Liver (tissue), 9 donors: ENCODE data around the gene ENTHD1. TPM values are rescaled to one million over a fixed set of nuclear protein-coding genes. Genes with fewer than 3 reads are reported as not detected.

Experiments used
- DNase-seq: peaks from one replicate; pipeline ENCODE4 v3.0.0-alpha.2; 2017; ENCODE audit warnings: low spot score
- H3K27ac ChIP-seq, 2 donors: one replicate each; pipeline ENCODE4 v1.7.0; 2013; ENCODE audit warnings: inconsistent platforms in 2 of 2, low read length in 2 of 2, control low read depth in 1 of 2, low read depth in 1 of 2, mild to moderate bottlenecking in 1 of 2
- H3K27me3 ChIP-seq, 4 donors: one replicate each; pipeline versions ENCODE4 v1.6.1 to v1.7.0; 2013; ENCODE audit warnings: low read length in 3 of 4, inconsistent platforms in 1 of 4, mild to moderate bottlenecking in 1 of 4, moderate library complexity in 1 of 4; ENCODE audit not compliant: control insufficient read depth in 4 of 4, insufficient read depth in 4 of 4
- H3K36me3 ChIP-seq, 4 donors: one replicate each; pipeline versions ENCODE4 v1.6.1 to v1.7.0; 2013; ENCODE audit warnings: low read length in 3 of 4, mild to moderate bottlenecking in 3 of 4, low read depth in 1 of 4, moderate library complexity in 1 of 4; ENCODE audit not compliant: control insufficient read depth in 4 of 4, insufficient read depth in 3 of 4
- H3K4me1 ChIP-seq, 4 donors: one replicate each; pipeline versions ENCODE4 v1.6.1 to v1.7.0; 2013; ENCODE audit warnings: low read length in 3 of 4, mild to moderate bottlenecking in 3 of 4, moderate library complexity in 1 of 4; ENCODE audit not compliant: control insufficient read depth in 4 of 4, insufficient read depth in 4 of 4
- H3K4me3 ChIP-seq, 3 donors: one replicate each; pipeline versions ENCODE4 v1.6.1 to v1.7.0; 2013; ENCODE audit warnings: low read length in 3 of 3, control low read depth in 1 of 3, low read depth in 1 of 3, mild to moderate bottlenecking in 1 of 3
- H3K9ac ChIP-seq, 2 donors: one replicate each; pipeline ENCODE4 v1.7.0; 2013; ENCODE audit warnings: low read length in 2 of 2, mild to moderate bottlenecking in 2 of 2, moderate library complexity in 2 of 2, control low read depth in 1 of 2, low read depth in 1 of 2
- H3K9me3 ChIP-seq, 4 donors: one replicate each; pipeline versions ENCODE4 v1.6.1 to v1.7.0; 2013; ENCODE audit warnings: low read length in 3 of 4; ENCODE audit not compliant: control insufficient read depth in 4 of 4
- ATF3 ChIP-seq: IDR thresholded peaks from 2 replicates; pipeline ENCODE4 v1.6.1; 2016; ENCODE audit warnings: antibody characterized with exemption
- CTCF ChIP-seq: fragments of 150-350 bp; IDR thresholded peaks from 2 replicates; pipeline ENCODE4 v1.5.1; 2017; ENCODE audit warnings: improper control_type of control experiment, low read depth, low read length; ENCODE audit not compliant: missing input control
- FOXA1 ChIP-seq: IDR thresholded peaks from 2 replicates; pipeline ENCODE4 v1.6.1; 2016; ENCODE audit warnings: antibody characterized with exemption
- FOXA2 ChIP-seq: IDR thresholded peaks from 2 replicates; pipeline ENCODE4 v1.6.1; 2016; ENCODE audit warnings: antibody characterized with exemption
- GABPA ChIP-seq, 2 donors: IDR thresholded peaks in 1 of 2; conservative IDR thresholded peaks in 1 of 2; 2 replicates each; pipeline ENCODE4 v1.6.1; 2016; ENCODE audit warnings: antibody characterized with exemption in 2 of 2, mild to moderate bottlenecking in 1 of 2, moderate library complexity in 1 of 2
- HNF4A ChIP-seq, 2 donors: conservative IDR thresholded peaks; 2 replicates each; pipeline ENCODE4 v1.6.1; 2016; ENCODE audit warnings: antibody characterized with exemption in 2 of 2, mild to moderate bottlenecking in 2 of 2
- JUND ChIP-seq, 2 donors: IDR thresholded peaks; 2 replicates each; pipeline ENCODE4 v1.6.1; 2016; ENCODE audit warnings: antibody characterized with exemption in 2 of 2
- NR2F2 ChIP-seq: IDR thresholded peaks from 2 replicates; pipeline ENCODE4 v1.6.1; 2016; ENCODE audit warnings: antibody characterized with exemption
- REST ChIP-seq: IDR thresholded peaks from 2 replicates; pipeline ENCODE4 v1.6.1; 2016; ENCODE audit warnings: antibody characterized with exemption, mild to moderate bottlenecking
- RXRA ChIP-seq, 2 donors: IDR thresholded peaks; 2 replicates each; pipeline ENCODE4 v1.6.1; 2017 to 2018; ENCODE audit warnings: antibody characterized with exemption in 2 of 2, mild to moderate bottlenecking in 1 of 2
- SP1 ChIP-seq: IDR thresholded peaks from 2 replicates; pipeline ENCODE4 v1.6.1; 2018; ENCODE audit warnings: antibody characterized with exemption, mild to moderate bottlenecking
- TAF1 ChIP-seq: conservative IDR thresholded peaks from 2 replicates; pipeline ENCODE4 v1.6.1; 2016; ENCODE audit warnings: antibody characterized with exemption, mild to moderate bottlenecking
- ZBTB33 ChIP-seq: IDR thresholded peaks from 2 replicates; pipeline ENCODE4 v1.6.1; 2016; ENCODE audit warnings: antibody characterized with exemption
- WGBS: extraction: QIAGEN DNeasy Blood & Tissue Kit; methylation state at CpG from one replicate; pipeline ENCODE4 v1.1.7; 2013; 5-methylcytosine and 5-hydroxymethylcytosine counted together
- polyA plus RNA-seq, 2 donors: library from polyadenylated mRNA; stranded (reverse) in 1 of 2; unstranded in 1 of 2; fragments of 200-250 nt in 1 of 2; fragments of >200 nt in 1 of 2; fragmentation: Nextera tagmentation in 1 of 2; extraction: Ambion mirVana in 1 of 2; gene quantifications; one replicate each; pipeline versions ENCODE4 v1.2.1 to v1.2.3, GENCODE V29; 2013 to 2015
- total RNA-seq, 2 donors: library from RNA; depleted of rRNA; stranded (reverse); fragments of >200 nt; gene quantifications; one replicate each; pipeline ENCODE4 v1.2.3, GENCODE V29; 2014
- donor health status: healthy.
- donor health status: healthy.
- donor health status: healthy.
- donor health status: healthy.
- donor health status: healthy.

The ENTHD1 gene
- total and polyA plus RNA-seq, 4 donors = not detected

GRCh38 chr22:39722032-39722325 is 171.6 kb downstream of the ENTHD1 start:
- no peaks in the 10 kb centered on the region for H3K36me3 ChIP-seq
- no peaks in the 10 kb centered on the region for H3K9me3 ChIP-seq
- H3K9ac ChIP-seq = no peak overlapping the region
- WGBS = 83% methylated on average over 6 of the region's 6 CpGs
- no peaks in the 10 kb centered on the region for H3K4me1 ChIP-seq
- DNase-seq = no peak
- H3K27ac ChIP-seq = no peak overlapping the region
- H3K27me3 ChIP-seq = peaks cover 0 to 5% (median 1%) of the 10 kb centered on the region in 4 donors
- TF ChIP-seq TAF1 = no peak
- no peak for TF ChIP-seq HNF4A (conservative IDR thresholded peaks at IDR 0.05)
- no peak for TF ChIP-seq CTCF
- no peak for TF ChIP-seq GABPA (IDR thresholded peaks at IDR 0.05 in 1 of 2, conservative IDR thresholded peaks at IDR 0.05 in 1 of 2)
- TF ChIP-seq JUND (IDR thresholded peaks at IDR 0.05) = no peak
- no peak for TF ChIP-seq ATF3
- no peak for TF ChIP-seq REST
- no peak for TF ChIP-seq FOXA1
- no peak for TF ChIP-seq RXRA (IDR thresholded peaks at IDR 0.05)
- no peak overlapping the region for H3K4me3 ChIP-seq

GRCh38 chr22:39721206-39722031 is 172.1 kb downstream of the ENTHD1 start:
- Histone ChIP-seq H3K9ac (no peak overlapping the region), H3K27ac (no peak overlapping the region), H3K4me3 (no peak overlapping the region), H3K36me3 (no peaks in the 10 kb centered on the region), H3K27me3 (peaks cover 0 to 6% (median 1%) of the 10 kb centered on the region in 4 donors), H3K9me3 (no peaks in the 10 kb centered on the region), H3K4me1 (no peaks in the 10 kb centered on the region)
- TF ChIP-seq FOXA1 (no peak), ATF3 (no peak), REST (no peak), ZBTB33 (no peak), FOXA2 (no peak), SP1 (no peak), NR2F2 (no peak)
- DNase-seq = no peak
- 47% methylated on average over 9 of the region's 9 CpGs for WGBS
